Sigmoid colon (tissue), 7 donors: Measurements from ENCODE around the gene GTF2H2. TPM values are rescaled to one million over a fixed set of nuclear protein-coding genes. Genes with fewer than 3 reads are reported as not detected.
"Not testable (repeated sequence)": the region's sequence is repeated elsewhere in the genome, so short reads cannot be mapped to it uniquely, and the experiment has no call there.

Experiments
- DNase-seq: peaks from one replicate; pipeline ENCODE4 v3.0.0-alpha.2; 2019
- H3K27ac ChIP-seq, 4 donors: fragments of 200-600 bp; sonication (generic); one replicate each; pipeline ENCODE4 v1.5.1; 2016 to 2019; ENCODE audit warnings: mild to moderate bottlenecking in 1 of 4
- H3K27me3 ChIP-seq, 3 donors: fragments of 200-600 bp; sonication (generic); one replicate each; pipeline ENCODE4 v1.5.1; 2019; ENCODE audit warnings: mild to moderate bottlenecking in 1 of 3
- H3K36me3 ChIP-seq, 4 donors: fragments of 200-600 bp; sonication (generic); one replicate each; pipeline ENCODE4 v1.5.1; 2016 to 2019
- H3K4me1 ChIP-seq, 4 donors: fragments of 200-600 bp; sonication (generic); one replicate each; pipeline ENCODE4 v1.5.1; 2017 to 2019
- H3K4me3 ChIP-seq, 4 donors: fragments of 200-600 bp; sonication (generic); one replicate each; pipeline ENCODE4 v1.5.1; 2017 to 2019; ENCODE audit warnings: mild to moderate bottlenecking in 2 of 4, moderate library complexity in 1 of 4
- H3K9me3 ChIP-seq, 4 donors: fragments of 200-600 bp in 3 of 4; sonication (generic) in 3 of 4; one replicate each; pipeline versions ENCODE4 v1.5.1 to v1.6.1; 2013 to 2019
- CTCF ChIP-seq, 4 experiments: fragments of 450-650 bp in 3 of 4; fragments of 200-600 bp in 1 of 4; IDR thresholded peaks; one replicate each; pipeline ENCODE4 v1.5.1; 2016 to 2019; ENCODE audit warnings: antibody characterized with exemption in 4 of 4, mild to moderate bottlenecking in 3 of 4, moderate library complexity in 2 of 4
- EP300 ChIP-seq, 4 donors: sonication (generic); formaldehyde crosslinking; IDR thresholded peaks; one replicate each; pipeline ENCODE4 v1.6.1; 2017; ENCODE audit warnings: antibody characterized with exemption in 4 of 4
- POLR2A ChIP-seq, 2 donors: fragments of 450-650 bp; IDR thresholded peaks; one replicate each; pipeline ENCODE4 v1.6.1; 2016; ENCODE audit warnings: antibody characterized with exemption in 2 of 2, mild to moderate bottlenecking in 2 of 2, moderate library complexity in 2 of 2
- POLR2AphosphoS5 ChIP-seq, 4 donors: sonication (generic); formaldehyde crosslinking; IDR thresholded peaks; one replicate each; pipeline ENCODE4 v1.6.1; 2017; ENCODE audit warnings: antibody characterized with exemption in 4 of 4
- WGBS, 2 donors: extraction: QIAGEN DNeasy Blood & Tissue Kit; methylation state at CpG; one replicate each; pipeline ENCODE4 v1.1.7; 2013; 5-methylcytosine and 5-hydroxymethylcytosine counted together
- intact Hi-C: fragments of 100-400 bp; cut with DNase I; formaldehyde crosslinking; loops from one replicate; pipeline ENCODE4 v1.15.1; 2023
- polyA plus RNA-seq, 3 donors: library from polyadenylated mRNA; stranded (reverse); fragments of 200-250 nt; gene quantifications; one replicate each; pipeline ENCODE4 v1.2.3, GENCODE V29; 2013
- total RNA-seq, 4 donors: library from RNA; depleted of rRNA; stranded (reverse); fragments of >200 nt; gene quantifications; one replicate each; pipeline ENCODE4 v1.1.0, GENCODE V29; 2016
- donor health status: healthy with polysubstance abuse.
- donor health status: Bipolar disorder and iron deficiency.
- donor health status: healthy.

GTF2H2 gene
- total and polyA plus RNA-seq, 7 donors: 9.0 to 34.2 (median 13.7) TPM

DNA sequence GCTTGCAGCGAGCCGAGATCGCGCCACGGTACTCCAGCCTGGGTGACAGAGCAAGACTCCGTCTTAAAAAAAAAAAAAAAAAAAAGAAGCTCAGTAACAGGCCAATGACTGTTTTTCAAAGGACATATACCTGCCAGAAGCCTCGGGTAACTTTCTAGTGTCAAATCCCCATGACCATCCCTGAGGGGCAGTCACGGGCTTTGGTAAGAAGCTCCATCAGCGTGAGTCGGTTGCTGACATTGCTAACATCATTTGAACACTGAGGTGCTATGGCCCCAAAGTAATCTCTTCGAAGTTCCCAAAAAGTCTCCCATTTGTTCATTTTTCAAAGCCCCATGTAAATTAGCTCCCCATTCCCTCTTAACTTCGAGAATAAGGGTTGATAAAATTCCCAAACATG lies 53.9 kb downstream of the GTF2H2 start:
- WGBS, 2 donors: 83 to 87% methylated on average over 12 of the region's 12 CpGs

GRCh38 chr5:71011194-71011792 lies 56.2 kb downstream of the GTF2H2 start:
- Histone ChIP-seq H3K4me3 (no peak overlapping the region), H3K27me3 (no peaks in the 10 kb centered on the region), H3K27ac (no peak overlapping the region), H3K36me3 (no peaks in the 10 kb centered on the region), H3K4me1 (no peaks in the 10 kb centered on the region), H3K9me3 (no peaks in the 10 kb centered on the region)
- 84 to 86% methylated on average over 8 of the region's 8 CpGs for WGBS, 2 donors
- TF ChIP-seq CTCF (IDR thresholded peaks at IDR 0.05) (no peak), EP300 (IDR thresholded peaks at IDR 0.05) (no peak), POLR2A (IDR thresholded peaks at IDR 0.05) (no peak), POLR2AphosphoS5 (IDR thresholded peaks at IDR 0.05) (no peak)
- DNase-seq: no peak
- intact Hi-C loops: no loop called here

More for the DNA sequence above, 53.9 kb downstream of the GTF2H2 start:
- H3K9me3 ChIP-seq: no peaks in the 10 kb centered on the region
- TF ChIP-seq POLR2A (IDR thresholded peaks at IDR 0.05) (no peak), CTCF (IDR thresholded peaks at IDR 0.05) (no peak), POLR2AphosphoS5 (IDR thresholded peaks at IDR 0.05) (no peak), EP300 (IDR thresholded peaks at IDR 0.05) (no peak)
- intact Hi-C loops: no loop called here
- no peaks in the 10 kb centered on the region for H3K36me3 ChIP-seq
- H3K4me1 ChIP-seq: no peaks in the 10 kb centered on the region
- no peaks in the 10 kb centered on the region for H3K27me3 ChIP-seq
- H3K4me3 ChIP-seq: no peak overlapping the region
- H3K27ac ChIP-seq: no peak overlapping the region
- no peak for DNase-seq

GRCh38 chr5:71006983-71007382 lies 60.5 kb downstream of the GTF2H2 start:
- H3K27ac ChIP-seq, H3K9me3 ChIP-seq, H3K4me3 ChIP-seq, H3K36me3 ChIP-seq, intact Hi-C loops, H3K4me1 ChIP-seq, DNase-seq, H3K27me3 ChIP-seq: not testable (repeated sequence)
- 58 to 77% methylated on average over 2 to 3 of the region's 7 CpGs for WGBS, 2 donors

Other genes with a start within 250 kb of the GTF2H2 start
- 10 to 100 TPM in 3 of 4 donors, 1 to 10 TPM in 1; 8.9 to 29.0 (median 16.6) TPM for gene SERF1A, start 167.0 kb downstream of the GTF2H2 start, total RNA-seq
- gene SERF1A, start 167.0 kb downstream of the GTF2H2 start, polyA plus RNA-seq: 1 to 10 TPM; 2.2 to 7.2 (median 2.4) TPM
- 10 to 100 TPM; 24.4 to 41.5 (median 32.7) TPM for gene SMN1, start 142.6 kb downstream of the GTF2H2 start, total RNA-seq
- gene SMN1, start 142.6 kb downstream of the GTF2H2 start, polyA plus RNA-seq: 10 to 100 TPM; 27.0 to 39.5 (median 27.0) TPM
- gene NAIP, start 42.3 kb downstream of the GTF2H2 start, total RNA-seq: 10 to 100 TPM; 17.1 to 27.6 (median 24.5) TPM
- gene NAIP, start 42.3 kb downstream of the GTF2H2 start, polyA plus RNA-seq: 1 to 10 TPM; 3.9 to 7.2 (median 4.2) TPM